Measurements from ENCODE around the gene SFR1. TPM values are rescaled to one million over a fixed set of nuclear protein-coding genes. Genes with fewer than 3 reads are reported as not detected.

Gene SFR1
- total RNA-seq = 5.5 TPM
- long read RNA-seq, transcript SFR1-202 (4 exons, 1,503 nt) = major isoform, 13 of 16 reads
- long read RNA-seq, partial matches to known transcripts = 0 of 16 reads
- long read RNA-seq, other reads (novel, unspliced or antisense) = 0 of 16 reads

- H3K9me3 ChIP-seq = no peaks in the 10 kb centered on the region
- peak; percentile 67 for TF ChIP-seq CTCF (IDR thresholded peaks at IDR 0.05)
- H3K27me3 ChIP-seq = no peaks in the 10 kb centered on the region
- H3K36me3 ChIP-seq = no peaks in the 10 kb centered on the region
- H3K4me3 ChIP-seq = peak within 1 kb of the TSS; percentile 77
- H3K27ac ChIP-seq = peak within 1 kb of the TSS; percentile 100
- DNase-seq (peak; percentile 100), ATAC-seq (peak; percentile 98)
- H3K4me1 ChIP-seq = peaks cover 6% of the 10 kb centered on the region
- intact Hi-C loops (cut with DNase I) = no loop called here
Measured at GRCh38 chr10:104121485-104122224, at the start of gene SFR1. TSS of gene SFR1 (plus strand) at chr10:104122171. CDS start at chr10:104122184, 13 bp downstream.

- H3K9me3 ChIP-seq = no peaks in the 10 kb centered on the region
- no peak for TF ChIP-seq CTCF (IDR thresholded peaks at IDR 0.05)
- no peak for DNase-seq
- H3K27me3 ChIP-seq = no peaks in the 10 kb centered on the region
- ATAC-seq = no peak
- no peak overlapping the region for H3K27ac ChIP-seq
- H3K36me3 ChIP-seq = no peaks in the 10 kb centered on the region
- no peak overlapping the region for H3K4me3 ChIP-seq
- no peaks in the 10 kb centered on the region for H3K4me1 ChIP-seq
- intact Hi-C loops (cut with DNase I) = no loop called here
Measured at GRCh38 chr10:104072786-104073185, 49.2 kb upstream of the SFR1 start.

GRCh38 chr10:104074505-104074904 lies 47.5 kb upstream of the SFR1 start:
- Histone ChIP-seq H3K36me3 (no peaks in the 10 kb centered on the region), H3K4me3 (no peak overlapping the region), H3K27me3 (no peaks in the 10 kb centered on the region), H3K27ac (no peak overlapping the region), H3K9me3 (no peaks in the 10 kb centered on the region), H3K4me1 (no peaks in the 10 kb centered on the region)
- DNase-seq (no peak), ATAC-seq (no peak)
- no peak for TF ChIP-seq CTCF (IDR thresholded peaks at IDR 0.05)
- intact Hi-C loops (cut with DNase I) = no loop called here

- H3K4me1 ChIP-seq = no peaks in the 10 kb centered on the region
- no peaks in the 10 kb centered on the region for H3K36me3 ChIP-seq
- H3K27me3 ChIP-seq = no peaks in the 10 kb centered on the region
- intact Hi-C loops (cut with DNase I) = no loop called here
- ATAC-seq = peak; percentile 55
- DNase-seq = no peak
- no peaks in the 10 kb centered on the region for H3K9me3 ChIP-seq
- no peak for TF ChIP-seq CTCF (IDR thresholded peaks at IDR 0.05)
- H3K27ac ChIP-seq = no peak overlapping the region
- no peak overlapping the region for H3K4me3 ChIP-seq
Measured at GRCh38 chr10:104076743-104077160, 45.2 kb upstream of the SFR1 start.

GRCh38 chr10:104077247-104077646 lies 44.7 kb upstream of the SFR1 start:
- Histone ChIP-seq H3K4me3 (no peak overlapping the region), H3K9me3 (no peaks in the 10 kb centered on the region), H3K27ac (no peak overlapping the region), H3K27me3 (no peaks in the 10 kb centered on the region), H3K36me3 (no peaks in the 10 kb centered on the region), H3K4me1 (no peaks in the 10 kb centered on the region)
- no peak for TF ChIP-seq CTCF (IDR thresholded peaks at IDR 0.05)
- ATAC-seq (no peak), DNase-seq (no peak)
- intact Hi-C loops (cut with DNase I) = no loop called here

All from upper lobe of right lung (tissue), 1 donor.